ENCODE results near the gene ALAS1. TPM values are rescaled to one million over a fixed set of nuclear protein-coding genes. Genes with fewer than 3 reads are reported as not detected.

ALAS1 gene
- polyA plus RNA-seq, 1 donor: 46.7 TPM

DNA sequence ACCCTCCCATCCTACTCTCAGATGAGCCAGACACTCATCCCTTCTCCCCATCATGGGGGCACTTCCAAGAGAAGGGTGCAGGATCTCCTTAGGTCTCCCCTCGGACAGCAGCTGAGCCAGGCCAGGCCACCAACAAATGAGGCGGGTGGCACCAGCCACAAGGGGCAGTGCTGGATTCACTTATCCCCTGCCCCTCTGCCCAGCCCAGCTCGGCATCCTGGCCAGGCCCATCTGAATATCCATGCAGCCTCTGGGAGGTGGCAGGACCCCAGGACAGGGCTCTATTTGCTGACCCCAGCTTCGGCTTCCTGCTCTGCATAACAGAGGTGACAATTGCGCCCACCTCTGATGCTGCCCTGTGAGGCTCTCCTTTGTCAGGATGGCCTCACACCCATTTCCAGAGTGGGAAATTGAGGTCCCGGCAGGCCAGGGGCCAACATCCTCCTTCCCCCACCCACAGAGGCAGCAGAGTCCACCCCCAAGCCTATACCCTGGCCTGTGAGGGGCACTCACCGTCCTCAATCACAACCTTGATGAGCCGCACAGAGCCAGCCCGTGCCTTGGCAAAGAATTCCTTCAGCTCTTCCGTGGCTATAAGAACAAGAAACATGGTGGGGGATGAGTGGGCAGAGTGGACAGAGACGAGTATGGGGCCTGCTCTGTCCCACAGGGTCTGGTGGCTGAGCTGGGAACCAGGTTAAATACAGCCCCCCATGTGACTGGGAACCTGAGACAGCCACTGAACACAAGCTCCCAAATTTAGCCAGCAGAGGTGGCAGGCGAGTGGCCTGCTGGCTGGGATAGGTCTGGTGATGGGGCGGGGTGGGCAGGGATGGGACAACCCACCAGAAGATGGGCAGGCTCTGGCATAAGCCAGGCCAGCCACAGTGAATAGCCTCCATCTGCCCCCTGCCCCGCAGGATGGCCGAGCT is 36.8 kb downstream of the ALAS1 start:
- DNase-seq: no peak

DNA sequence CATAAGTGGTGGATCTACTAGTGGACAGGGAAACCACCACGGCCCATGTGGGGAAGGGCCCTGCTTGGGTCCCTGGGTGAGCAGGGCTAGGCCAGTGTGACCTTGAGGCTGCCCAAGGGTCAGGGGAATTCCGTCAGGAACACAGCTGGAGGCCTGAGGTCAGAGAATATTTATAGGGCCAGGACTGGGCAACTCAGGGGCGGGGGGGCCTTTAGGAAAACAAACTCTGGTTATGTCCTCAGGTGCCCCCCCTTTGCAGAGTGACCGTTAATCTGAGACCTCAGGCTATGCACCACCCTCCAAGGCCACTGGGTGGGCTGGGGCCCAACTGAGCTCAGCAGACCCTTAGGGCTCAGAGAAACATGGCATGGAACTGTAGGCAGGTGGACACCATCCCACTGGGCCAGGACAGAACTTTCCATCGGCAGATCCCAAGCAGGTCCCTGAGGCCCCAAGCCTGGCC is 38.5 kb downstream of the ALAS1 start:
- no peak for DNase-seq

DNA sequence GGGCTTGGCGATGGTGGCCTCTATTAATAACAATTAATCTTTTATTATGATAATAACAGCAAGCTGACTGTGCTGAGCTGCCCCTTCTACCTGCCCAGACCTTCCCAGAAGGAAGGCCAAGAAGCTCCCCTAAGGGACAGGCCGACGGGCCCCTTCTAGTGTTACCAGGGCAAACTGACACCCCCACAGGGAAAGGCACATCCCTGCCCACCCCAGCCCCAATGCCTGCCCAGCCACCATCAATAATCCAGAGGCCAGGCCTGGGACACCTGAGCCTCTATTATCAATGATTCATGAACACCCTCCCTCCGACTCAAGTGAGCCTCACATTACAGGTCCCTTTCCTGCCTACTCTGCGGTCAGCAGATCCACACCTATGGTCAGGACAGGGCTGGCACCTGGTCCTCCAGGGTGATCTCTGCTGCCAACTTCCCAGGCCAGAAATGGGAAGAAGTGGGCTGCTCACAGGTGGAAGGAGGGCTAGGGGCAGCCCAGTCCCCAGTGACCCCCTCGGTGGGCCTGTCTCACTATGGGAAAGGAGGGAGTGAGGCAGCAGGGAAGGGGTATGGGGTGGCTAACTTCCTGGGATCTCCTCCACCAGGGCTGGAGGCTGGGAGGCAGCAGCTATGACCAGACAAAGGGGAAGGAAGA is 39.2 kb downstream of the ALAS1 start:
- no peak for DNase-seq

DNA sequence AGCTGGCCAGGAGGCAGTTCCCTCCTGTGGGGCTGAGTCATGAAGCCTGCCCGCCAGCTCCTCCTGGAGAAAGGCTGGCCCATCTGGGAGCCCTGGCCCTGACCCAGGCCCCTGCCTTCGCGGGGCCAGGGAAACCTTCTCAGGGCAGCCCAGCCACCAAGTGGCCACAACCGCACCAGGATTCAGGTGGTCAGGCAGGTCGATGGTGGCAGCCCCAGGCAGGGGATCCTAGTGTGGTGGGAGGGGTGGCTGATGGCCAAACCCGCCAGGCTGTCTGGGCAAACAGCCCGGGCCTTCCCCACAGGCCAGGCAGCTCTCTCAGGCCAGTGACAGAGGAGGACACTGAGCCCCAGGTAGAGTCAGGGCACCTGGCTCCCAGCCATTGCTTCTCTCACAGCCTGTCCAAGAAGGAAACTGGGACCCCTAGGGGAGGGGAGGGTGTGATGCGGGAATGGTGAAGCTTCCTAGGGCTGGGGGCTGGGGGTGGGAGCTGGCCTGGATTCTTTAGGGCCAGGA is 39.8 kb downstream of the ALAS1 start:
- DNase-seq: no peak

DNA sequence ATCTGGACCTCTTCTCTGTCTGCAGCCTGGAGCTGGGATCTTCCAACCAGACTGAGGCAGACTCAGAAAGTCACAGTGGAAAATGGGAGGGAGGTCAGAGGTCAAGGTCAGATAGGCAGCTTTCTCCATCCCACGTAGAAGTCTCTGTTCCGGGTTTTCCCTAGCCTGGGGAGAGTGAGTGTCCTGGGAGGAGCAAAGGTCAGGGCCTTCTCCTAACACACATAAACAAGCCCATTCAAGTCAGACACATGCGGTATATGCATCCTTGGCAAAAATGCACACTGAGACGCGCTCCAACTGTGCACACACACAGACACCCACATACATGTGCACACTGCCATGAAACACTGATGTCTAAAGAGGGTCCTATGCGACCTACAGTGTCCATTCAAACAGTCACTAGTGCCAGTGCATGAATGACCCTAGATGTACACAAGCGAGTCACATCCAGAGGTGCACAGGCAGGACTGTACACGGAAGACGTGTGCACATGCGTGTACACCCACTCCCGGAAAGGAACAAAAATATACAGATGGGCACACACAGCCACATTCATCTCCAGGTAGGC is 40.3 kb downstream of the ALAS1 start:
- no peak for DNase-seq

DNA sequence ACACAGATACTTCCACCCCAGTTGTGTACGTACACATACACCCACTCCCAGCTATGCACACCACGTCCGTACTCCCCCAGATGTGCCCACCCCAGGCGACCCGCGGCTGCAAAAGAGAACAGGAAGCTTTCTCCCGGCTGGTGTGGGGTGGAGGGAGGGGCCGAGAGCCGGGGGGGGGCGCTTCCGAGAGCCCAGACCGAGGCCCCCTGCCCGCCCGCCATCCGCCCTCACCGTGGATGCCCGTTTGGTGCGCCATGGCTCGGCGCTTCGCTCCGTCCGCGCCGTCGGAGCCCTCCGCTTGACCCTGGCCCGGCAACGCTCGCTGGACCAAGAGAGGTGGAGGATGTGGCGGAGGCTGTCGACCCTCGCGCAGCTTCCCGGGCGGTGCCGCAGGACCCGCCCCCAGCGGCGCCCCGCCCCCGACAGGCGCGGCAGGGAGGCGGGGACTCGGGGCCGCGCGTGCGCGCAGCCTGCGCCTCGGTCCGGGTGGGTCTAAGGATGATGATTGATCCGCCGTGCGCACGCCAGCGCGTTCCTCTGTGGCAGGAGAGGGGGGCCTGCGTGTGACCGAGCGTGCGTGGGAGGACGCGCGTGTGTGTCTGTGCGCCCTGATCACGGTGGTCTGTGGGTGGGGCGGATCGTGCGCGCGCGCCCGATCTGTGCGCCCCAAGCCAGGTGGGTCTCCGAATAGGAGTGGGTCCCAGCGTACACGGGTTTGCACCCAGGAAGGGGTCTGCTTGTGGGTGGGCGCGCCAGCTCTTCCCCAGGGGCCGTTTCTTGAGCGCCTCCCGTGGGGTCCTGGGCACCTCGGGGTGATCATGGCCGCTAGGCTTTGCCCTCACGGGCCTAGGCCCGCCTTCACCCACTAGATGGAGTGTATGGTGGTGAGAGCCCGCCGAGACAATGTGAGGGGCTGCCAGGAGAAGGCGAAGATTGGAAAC is 41.1 kb downstream of the ALAS1 start, which contains the start of gene TWF2:
Gene TWF2 (minus strand): TSS at position 398 of the 941 bp plus-strand sequence. CDS start 142 bp downstream, at position 256.
- DNase-seq: no peak

DNA sequence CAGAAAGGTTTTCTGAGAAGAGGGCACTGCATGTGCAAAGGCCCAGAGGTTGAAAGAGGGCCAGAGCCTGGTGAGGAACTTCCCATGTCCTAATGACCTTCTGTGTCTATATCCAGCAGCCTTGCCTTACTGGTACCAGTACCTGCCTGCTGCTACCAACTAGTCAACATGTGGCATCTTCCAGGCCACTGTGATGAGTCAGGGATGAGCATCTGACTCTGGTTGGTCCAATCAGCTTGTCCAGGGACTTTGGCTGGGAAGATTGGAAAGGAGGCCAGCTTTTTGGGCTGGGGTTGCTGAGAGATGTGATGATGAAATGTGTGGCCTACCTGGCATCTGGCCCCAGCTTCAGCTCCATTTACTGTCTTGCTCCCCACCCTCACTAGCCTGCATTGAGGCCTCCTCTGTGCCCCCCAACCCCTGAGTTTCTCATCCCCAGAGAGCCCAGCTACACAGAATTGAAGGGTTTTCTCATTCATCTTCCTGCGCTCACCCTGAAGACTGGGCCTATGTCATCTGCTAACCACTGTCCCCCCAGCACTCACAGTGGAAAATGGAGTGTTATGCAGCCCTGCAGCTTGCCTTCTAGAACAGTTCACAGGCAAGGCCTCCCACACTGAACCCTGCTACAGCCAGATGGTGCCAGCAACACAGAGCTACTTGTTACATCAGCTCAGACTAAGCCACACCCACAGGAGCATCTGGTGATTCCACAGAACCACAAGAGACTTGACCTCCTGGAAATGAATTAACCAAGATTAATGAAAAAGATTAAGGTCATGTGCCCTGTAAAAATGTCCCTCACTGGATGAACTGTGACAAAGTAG is 42.3 kb downstream of the ALAS1 start:
- DNase-seq: no peak

DNA sequence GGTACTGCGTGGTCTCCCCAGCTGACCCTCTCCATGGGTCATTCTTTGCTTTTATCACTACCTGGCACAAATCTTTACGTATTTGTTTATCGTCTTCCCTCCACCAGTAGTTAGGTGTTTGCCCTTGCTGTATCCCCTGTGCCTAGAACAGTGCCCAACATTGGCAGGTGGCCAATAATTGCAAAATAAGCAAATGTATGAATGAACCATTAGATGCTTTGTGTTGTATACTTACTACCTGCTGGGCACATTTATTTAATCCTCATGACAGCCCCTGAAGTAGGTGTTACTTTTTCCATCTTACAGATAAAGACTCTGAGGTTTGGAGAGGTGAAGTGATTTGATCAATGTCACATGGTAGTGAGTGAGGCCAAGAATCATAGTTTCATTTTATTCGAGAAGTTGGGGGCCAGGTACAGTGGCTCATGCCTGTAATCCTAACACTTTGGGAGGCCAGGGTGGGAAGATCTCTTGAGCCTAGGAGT is 43.0 kb downstream of the ALAS1 start:
- no peak for DNase-seq

DNA sequence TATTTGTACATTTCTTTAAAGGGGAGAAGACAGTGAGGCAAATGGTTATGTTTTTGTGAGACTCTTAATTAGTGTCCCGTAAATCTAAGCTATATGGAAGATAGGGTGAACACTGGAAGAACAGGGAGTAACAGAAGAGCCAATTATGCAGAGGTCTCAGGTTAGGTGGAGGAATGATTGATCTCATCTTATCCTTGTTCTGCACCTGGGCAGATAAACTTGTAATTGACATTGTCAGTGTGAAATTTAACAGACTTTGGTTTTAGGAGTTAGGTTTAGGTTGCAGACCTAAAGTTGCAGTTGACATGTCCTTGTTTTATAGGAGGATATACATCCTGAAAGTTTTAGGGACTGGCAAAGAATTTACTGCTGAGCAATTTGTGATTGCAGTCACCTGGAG is 44.1 kb downstream of the ALAS1 start:
- DNase-seq: no peak

DNA sequence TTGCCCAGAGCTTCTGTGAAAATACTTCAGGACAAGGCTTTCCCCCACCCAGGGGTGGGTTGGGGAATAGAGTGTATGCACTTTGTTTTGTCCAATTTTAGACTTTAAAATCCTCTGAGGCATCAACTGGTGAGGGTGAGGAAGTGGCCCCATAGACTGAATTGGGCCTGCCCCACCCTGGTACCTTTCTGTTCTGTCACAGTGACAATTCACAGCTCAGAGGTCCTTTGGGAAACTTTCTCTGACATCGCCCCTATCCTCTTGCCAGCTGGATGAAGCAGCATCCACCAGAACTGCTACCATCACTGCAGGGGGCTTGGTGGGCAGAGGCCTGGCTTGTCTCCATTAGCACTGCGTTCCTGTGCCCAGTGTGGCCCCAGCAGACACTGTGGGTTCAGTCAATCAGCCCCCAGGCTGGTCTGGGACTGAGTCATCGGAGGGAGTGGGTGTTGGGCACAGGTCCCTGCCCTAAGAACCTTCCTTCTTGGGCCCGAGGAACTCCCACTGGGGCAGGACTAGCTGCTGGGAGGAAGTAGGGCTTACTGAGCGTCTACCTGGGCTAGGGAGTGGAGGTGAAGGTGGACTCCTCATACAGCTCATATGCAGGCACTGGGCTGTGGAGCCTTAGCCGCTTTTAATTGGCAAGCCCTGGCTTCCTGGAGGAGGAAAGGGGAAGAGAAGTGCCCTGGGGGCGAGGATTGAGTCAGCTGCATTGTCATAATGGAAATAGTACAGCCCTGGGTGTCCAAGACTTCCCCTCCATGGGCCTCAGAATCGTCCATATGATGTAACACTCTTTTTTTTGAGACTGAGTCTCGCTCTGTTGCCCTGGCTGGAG is 46.0 kb downstream of the ALAS1 start:
- DNase-seq: no peak

DNA sequence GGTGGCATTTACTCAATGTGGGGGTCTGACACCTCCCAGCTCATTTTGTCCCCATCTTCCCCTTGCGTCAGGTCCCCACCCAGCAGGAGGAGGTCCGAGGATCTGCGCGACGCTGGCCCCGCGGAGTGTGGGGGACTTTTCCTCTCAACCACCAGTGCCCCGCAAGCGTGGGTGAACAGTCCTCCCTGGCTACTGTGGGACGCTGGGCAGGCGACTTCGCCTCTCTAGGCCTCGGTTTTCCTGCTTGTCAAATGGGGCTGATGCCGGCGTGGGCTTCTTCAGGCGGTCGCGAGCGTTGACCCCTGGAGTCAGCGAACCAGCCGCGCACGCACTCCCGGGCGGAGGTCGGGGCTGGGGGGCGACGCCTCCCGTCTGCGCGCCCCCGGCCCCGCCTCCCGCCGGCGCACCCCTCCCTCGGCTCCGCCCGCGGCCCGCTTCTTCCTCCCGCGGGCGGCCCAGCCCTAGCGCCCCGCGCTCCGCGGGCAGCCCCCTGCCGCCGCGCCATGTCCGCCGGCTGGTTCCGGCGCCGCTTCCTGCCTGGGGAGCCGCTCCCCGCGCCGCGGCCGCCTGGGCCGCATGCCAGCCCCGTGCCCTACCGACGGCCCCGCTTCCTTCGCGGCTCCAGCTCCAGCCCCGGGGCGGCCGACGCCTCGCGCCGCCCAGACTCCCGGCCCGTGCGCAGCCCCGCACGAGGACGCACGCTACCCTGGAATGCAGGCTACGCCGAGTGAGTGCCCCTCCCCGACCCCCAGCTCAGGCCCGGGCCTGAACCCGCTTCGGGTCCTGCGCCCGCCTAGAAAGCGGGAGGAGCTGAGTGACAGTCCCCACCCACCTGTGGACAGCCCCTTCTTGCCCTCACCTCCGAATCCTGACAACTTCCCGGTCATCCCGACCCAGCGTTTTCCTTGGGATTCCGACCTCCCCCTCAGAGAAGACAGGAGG is 47.6 kb downstream of the ALAS1 start, which contains the start of gene PPM1M:
Gene PPM1M (plus strand): TSS at position 438 of the 942 bp plus-strand sequence. CDS start 66 bp downstream, at position 504.
- DNase-seq: no peak

DNA sequence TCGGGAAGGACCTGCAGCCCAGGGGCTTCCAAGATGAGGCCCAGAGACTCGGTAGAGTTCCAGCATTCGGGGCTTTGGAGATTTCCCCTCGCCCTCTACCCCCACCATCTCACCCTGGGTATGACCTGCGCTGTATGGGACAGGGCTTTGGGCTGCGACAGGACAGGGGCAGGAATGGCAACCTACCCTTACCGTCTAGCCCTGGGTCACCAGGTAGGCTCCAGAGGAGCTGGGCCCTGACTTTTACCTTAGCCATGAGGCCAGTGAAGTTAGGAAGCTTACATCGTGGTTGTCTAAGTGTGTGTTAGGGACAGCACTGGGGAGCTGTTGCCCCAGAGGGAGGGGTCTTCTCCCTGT is 48.3 kb downstream of the ALAS1 start:
- DNase-seq: no peak

DNA sequence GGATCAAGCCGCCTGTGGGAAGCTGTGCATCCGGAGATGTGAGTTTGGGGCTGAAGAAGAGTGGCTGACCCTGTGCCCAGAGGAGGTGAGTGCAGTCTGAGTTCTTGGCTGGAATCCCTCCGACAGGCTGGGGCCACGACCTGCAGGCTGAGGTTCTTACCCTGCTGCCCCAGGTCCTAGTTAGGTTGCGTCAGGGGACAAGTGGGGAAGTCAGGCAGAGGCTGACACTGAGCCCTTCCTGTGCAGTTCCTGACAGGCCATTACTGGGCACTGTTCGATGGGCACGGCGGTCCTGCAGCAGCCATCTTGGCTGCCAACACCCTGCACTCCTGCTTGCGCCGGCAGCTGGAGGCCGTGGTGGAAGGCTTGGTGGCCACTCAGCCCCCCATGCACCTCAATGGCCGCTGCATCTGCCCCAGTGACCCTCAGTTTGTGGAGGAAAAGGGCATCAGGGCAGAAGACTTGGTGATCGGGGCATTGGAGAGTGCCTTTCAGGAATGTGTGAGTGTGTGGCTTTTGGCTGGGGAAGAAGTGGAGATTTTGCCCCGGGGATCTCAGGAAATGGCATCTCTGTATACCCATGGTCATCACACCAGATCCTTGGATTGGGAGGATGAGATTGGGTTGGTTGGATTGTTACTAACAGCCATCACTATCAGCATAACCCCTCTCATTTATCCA is 48.9 kb downstream of the ALAS1 start:
- no peak for DNase-seq

DNA sequence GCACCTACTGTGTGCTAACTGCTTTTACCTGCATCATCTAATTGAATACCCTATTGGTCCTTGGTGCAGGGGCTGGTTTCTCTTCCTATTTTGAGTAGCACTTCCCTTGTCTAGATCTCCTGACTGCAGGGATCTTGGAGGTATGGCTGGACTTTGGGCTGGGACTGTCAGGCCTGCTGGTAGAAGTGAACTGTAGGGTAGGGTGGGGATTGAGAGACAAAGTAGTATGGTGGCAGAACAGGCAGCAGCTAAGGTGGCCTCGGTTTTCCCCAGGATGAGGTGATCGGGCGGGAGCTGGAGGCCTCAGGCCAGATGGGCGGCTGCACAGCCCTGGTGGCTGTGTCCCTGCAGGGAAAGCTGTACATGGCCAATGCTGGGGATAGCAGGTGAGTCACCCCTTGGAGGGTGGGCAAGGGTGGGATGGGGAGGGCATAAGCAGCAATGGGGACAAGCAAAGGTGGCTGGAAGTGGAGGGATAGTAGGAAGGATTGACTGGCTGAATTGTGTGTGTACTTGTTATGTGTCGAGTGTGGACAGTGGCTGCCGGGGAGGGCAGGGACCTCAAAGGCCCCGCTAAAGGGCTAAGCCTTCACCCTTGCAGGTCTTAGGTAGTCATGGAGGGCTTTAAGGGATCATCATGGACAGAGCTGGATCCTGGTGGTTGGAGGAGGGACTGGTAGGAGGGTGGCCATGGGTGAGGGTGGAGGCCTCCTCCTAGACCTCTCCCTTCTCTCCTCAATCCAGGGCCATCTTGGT is 49.6 kb downstream of the ALAS1 start:
- DNase-seq: no peak

DNA sequence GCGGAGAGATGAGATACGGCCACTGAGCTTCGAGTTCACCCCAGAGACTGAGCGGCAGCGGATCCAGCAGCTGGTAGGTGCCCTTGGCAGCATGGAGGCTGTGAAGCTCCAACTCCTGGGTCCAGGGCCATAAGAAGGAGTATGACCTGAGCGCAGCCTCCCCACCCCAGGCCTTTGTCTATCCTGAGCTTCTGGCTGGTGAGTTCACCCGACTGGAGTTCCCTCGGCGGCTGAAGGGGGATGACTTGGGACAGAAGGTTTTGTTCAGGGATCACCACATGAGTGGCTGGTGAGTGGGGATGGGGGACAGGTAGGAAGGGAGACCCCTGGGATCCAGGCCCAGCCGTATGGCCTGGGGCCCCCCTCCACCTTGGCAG is 50.2 kb downstream of the ALAS1 start:
- DNase-seq: no peak

DNA sequence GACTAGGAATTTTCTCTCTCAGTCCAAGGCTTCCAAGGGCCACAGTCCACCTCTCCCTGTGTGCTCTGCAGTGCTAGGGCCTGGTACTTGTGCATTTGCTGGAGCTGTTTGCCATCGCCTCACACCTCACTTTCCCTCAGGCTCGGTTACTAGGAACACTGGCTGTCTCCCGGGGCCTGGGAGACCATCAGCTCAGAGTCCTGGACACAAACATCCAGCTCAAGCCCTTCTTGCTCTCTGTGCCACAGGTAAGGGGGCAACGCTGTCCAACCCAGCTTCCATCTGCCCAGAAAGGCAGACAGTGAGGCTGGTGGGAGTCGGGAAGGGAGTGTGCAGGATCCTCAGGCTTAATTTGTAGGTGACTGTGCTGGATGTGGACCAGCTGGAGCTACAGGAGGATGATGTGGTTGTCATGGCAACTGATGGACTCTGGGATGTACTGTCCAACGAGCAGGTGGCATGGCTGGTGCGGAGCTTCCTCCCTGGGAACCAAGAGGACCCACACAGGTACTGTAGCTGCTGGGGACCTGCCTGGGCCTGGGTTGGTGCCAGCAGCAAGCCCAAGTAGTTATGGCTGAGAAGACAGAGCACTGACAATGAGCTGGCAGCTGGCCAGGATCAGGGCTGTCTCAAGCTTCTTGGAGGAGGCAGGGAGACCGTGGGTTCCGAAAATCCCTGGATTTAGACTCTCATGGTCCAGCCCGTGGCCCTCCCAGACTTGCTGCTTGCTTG is 51.0 kb downstream of the ALAS1 start:
- DNase-seq: no peak
